AG08395 (cell line): ENCODE data around the gene DHRS9.
"Not testable (repeated sequence)": the region's sequence is repeated elsewhere in the genome, so short reads cannot be mapped to it uniquely, and the experiment has no call there.

Source experiments
- DNase-seq: peaks from one replicate; pipeline ENCODE4 v3.0.0; 2012; ENCODE audit warnings: mixed read lengths, low spot score

DHRS9 gene

DNA sequence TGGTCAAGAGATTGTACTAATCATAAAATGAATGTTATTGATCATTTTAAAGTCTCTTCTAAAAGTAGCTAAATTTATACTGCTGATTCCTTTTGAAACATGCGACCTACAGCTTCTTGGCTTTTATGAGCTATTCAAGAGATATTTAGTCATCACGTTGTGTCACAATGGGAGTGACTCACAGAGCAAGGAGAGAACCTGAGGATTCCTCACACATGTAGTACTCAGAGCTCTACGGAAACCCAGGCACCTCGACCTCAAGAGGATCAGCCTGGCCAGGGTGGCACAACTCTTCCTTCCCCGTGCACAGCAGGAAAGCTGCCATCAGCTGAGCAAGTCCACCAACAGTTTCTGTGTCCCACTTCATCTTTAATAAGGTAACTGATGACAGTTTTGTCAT lies at the start of gene DHRS9:
Gene DHRS9 (plus strand): TSS at position 223 of the 400 bp plus-strand sequence. CDS start 12,019 bp downstream, outside the sequence.
- DNase-seq, result no peak

DNA sequence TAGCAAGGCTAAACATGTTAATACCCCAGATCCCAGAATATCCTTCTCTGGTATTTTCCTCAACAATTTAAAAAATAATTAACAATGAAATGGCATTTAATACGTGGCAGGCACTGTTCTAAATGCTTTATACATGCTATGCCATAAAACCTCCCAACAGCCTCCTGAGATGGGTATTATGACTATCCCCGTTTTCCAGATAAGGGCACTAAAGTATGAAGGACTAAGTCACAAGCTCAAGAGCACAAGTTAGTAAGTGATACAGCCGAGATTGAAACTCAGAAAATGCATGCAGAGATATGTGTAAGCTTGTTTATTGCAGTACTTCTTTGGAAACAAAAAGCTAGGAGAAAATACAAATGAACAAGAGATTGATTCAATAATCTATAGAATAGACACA lies 46.2 kb upstream of the DHRS9 start:
- no peak for DNase-seq

DNA sequence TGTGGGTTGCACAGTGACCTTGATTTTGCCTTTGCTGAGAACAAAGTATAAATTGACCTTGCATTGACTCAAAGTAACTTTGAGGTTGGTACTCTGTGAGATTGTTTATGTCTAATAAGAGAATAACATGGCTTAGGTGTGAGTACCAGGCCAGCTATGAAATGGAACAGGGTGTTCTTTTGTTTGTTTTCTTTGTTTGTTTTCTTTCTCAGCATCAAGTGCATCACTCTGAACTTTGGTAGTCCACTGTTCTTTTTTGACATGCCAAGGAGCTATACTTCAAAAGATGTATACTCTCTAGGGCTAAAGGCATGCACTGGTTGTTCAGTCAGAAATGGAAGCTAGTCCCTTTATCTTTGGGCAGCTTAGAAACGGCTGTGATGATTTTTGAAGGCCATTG lies 43.3 kb upstream of the DHRS9 start:
- DNase-seq, result no peak

DNA sequence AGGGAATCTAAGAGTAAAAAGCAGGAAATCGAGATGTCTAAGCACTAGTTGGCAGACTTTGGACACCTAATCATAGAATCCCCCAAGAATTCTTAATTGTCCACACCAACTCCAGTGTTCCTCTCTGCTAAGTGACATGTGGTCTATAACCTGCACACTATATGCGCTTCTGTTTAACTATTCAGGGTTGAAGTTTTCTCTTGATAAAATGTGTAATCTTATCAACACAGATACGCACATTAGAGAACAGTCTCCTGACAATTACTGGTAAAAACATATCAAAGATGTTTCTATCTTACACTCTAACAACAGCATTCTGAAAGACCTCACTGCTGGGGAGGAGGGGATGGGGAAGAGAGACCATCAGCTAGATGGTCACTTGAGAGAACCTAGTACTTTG lies 42.1 kb upstream of the DHRS9 start:
- DNase-seq, result no peak

DNA sequence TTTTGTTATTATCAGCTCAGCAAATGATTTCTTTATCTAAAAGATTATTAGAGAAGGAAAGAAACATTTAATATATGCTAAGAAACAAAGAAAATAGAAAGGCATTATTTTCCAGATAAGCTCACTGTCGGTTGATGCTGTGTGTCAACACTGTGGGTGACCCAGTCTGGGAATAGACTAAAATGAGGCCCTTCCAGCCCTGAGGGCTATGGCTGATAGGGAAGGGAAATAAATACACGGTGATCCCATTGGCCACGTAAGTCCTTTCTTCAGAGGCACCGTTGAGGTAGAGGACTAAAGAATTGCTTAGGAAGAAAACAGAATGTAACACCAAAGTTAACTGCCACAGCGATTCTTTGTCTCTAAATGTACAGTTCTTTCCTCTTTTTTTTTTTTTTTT lies 40.0 kb upstream of the DHRS9 start:
- no peak for DNase-seq

DNA sequence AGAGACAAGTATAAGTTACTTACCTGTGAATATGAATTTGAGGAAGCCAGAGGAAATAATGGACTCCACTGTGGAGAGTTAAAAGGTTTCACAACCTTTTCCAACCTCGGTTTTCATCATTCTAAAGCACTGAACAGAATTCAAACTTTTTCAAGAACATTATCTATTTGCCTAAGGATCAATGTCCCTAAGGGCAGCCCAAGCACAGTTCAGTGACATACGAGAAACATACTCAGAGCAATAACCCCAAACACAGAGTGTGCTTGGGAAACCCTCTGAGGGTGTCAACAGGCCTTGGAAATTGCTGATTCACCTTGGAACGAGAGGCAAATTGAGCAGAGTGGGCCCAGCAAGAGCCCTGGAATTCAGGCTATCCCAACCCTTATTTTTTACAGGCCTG lies 38.2 kb upstream of the DHRS9 start, which contains the start of gene ABCB11:
Gene ABCB11 (minus strand): TSS at position 123 of the 400 bp plus-strand sequence. CDS start 13,199 bp downstream, outside the sequence.
- no peak for DNase-seq

DNA sequence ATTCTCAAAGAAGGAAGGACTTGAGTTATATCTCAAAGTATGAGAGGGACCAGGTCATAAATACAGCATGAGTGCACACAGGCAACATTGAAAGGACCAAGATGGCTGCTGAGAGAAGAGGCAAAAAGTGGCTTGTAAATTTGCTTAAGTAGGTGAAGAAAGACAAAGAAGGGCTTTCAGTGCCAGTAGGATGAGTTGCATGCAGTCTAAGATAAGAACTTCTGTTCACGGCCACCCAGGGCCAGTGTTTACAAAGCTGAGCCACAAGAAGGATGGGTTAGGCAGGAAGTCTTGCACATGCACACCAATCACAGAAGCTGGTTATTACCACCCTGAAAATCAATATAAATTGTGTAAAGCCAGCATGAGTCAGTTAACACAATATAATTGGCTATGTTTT lies 35.1 kb upstream of the DHRS9 start:
- no peak for DNase-seq

DNA sequence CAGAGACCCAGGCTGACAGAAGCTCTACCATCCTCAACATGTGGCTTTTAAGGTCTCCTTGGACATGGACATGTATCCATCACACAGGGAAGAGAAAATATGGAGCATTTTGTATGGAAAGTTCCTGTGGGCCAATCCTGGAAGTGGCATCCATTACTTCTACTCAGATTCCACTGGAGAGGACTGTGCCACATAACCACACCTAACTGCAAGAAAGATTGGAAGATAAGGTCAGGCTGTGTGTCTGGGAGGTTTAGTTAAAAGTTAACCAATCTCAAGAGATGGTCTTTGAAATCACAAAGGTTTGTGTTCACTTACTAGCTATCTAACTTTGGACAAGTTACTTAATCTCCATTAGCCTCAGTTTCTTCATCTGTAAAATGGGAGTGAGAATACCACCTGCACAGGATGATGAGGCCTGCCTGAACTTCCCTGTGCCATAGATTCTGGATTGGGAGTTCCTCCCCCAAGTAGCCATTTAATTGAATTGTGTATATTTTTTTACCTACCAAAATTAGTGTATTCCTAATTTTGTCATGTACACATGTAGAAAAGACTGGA lies 34.3 kb upstream of the DHRS9 start:
- DNase-seq, result no peak

DNA sequence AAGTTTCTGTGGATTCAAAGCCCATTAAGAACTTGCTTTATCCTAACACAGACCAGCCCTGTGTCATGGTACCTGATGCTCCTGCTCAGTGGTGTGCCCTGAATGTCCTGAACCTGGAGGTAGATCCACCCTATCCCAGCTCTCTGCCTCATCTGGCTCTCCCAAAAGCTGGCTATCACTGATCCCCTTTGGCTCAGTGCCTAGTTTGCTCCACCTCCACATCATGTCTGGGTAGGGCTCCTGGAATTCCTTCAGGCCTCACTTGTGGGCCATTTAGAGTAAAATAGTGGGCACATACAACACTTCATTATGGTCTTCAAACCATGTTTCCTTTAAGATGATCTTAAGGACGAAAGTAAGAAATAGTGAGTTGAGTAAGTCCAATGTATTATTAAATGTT lies 33.5 kb upstream of the DHRS9 start:
- DNase-seq, result no peak

DNA sequence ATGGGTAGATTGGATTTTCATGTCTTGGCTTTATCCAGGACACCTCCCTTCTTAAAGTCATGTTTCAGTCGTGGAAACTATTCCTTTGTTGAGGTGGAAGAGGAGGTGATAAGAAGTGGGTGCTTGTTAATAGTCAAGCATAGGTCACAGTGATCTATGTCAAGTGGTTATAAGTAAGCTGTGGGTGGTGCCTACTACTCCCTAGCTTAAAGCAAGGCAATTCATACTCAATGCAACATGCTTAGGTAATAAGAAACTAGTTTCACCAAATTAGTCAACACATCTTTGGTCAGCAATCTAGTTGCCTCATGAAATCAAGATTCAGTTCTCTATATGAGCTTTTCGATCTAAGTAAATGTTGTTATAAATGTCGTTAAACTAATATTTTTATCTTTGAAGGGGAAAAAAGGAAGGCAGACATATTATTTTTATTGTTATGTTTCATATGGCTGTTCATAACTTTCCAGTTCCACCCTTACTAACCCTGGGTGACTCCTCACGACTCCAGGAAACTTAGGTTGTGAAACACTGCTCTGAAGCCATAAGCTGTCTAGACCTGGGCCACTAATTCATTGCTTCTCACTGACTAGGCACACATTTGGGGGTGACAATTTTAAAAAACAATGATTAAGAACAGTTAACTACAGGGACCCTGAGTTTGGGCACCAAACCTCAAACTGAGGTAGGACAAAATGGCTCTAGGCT lies 32.5 kb upstream of the DHRS9 start:
- no peak for DNase-seq

DNA sequence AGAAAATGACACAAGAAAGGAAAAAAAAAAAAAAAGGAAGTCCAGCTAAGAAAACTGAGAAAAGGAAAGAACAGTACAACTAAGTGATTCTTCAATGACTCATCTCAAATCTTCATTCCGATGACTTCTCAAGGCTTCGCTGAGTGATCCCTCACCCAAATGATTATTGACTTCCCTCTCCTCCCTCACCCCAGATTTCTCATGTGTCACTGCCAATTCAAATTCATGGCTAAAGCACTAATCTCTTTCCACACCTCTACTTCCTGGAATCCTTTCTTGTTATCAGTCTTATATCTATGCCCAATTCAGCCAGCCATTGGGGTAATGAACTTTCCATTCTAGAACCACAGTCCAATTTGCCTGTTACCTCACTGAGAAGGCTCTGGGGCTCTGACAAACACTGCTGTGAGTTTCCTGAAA lies 31.0 kb upstream of the DHRS9 start:
- DNase-seq, result no peak

DNA sequence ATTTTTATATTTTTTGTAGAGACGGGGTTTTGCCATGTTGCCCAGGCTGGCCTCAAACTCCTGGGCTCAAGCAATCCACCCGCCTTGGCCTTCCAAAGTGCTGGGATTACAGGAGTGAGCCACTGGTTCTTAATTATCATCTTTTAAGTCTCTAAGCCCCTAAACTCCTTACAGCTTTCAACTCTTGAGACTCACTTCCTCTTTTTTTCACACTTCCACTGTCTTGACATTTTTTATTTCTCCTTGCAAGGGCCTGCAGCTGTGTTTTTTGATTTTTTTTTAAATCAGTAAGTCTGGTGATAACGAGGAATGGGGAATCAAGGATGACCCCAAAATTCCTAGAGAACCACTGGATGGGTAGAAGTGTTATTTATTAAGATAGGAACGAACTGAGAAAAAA lies 29.7 kb upstream of the DHRS9 start:
- no peak for DNase-seq

DNA sequence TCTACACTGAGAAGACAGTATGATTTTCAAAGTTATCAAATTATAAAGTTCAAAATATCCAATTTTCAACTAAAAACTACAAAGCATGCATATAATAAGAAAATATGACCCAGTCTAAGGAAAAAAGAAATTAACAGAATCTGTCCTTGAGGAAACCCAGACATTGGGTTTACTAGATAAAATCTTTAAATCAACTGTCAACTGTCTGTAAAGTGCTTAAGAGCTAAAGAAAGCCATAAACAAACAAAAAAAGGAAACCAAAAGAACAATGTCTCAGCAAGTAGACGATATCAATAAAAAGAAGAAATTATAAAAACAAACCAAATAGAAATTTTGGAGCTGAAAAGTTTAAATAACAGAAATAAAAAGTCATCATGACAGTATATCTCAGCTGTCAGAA lies 27.8 kb upstream of the DHRS9 start:
- no peak for DNase-seq

DNA sequence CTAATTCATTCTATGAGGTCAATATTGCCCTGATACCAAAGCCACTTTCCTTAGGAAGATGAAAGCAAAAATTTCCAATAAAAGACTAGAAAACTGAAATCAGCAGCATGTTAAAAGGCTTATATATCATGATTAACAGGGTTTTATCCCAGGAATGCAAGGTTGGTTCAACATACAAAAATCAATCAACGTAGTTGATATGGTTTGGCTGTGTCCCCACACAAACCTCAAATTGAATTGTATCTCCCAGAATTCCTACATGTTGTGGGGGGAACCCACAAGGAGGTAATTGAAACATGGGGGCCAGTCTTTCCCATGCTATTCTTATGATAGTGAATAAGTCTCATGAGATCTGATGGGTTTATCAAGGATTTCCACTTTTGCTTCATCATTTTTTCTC lies 26.5 kb upstream of the DHRS9 start:
- DNase-seq, result no peak

DNA sequence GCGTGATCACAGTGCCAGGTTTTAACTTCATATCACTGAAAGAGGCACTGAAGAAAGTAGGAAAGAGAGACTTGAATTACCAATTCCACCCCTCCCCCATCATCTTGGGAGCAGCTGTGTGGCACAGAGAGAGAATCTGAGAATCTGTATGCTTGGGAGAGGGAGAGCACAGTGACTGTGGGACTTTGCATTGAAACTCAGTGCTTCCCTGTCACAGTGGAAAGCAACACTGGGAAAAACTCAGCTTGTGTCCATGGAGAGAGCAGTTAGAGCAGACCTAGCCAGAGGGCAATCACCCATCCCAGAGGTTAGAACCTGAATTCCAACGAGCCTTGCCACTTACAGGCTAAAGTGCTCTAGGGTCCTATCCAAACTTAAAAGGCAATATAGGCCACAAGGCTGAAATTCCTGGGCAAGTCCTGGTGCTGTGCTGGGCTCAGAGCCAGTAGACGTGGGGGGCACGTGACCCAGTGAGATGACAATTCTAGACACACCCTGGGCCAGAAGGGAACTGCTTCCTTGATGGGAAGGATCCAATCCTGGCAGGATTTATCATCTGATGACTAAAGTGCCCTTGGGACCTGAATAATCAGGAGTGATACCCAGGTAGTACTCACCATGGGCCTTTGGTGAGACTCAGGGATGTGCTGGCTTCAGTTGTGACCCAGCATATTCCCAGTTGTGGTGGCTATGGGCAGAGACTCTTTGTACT lies 22.8 kb upstream of the DHRS9 start:
- no peak for DNase-seq

DNA sequence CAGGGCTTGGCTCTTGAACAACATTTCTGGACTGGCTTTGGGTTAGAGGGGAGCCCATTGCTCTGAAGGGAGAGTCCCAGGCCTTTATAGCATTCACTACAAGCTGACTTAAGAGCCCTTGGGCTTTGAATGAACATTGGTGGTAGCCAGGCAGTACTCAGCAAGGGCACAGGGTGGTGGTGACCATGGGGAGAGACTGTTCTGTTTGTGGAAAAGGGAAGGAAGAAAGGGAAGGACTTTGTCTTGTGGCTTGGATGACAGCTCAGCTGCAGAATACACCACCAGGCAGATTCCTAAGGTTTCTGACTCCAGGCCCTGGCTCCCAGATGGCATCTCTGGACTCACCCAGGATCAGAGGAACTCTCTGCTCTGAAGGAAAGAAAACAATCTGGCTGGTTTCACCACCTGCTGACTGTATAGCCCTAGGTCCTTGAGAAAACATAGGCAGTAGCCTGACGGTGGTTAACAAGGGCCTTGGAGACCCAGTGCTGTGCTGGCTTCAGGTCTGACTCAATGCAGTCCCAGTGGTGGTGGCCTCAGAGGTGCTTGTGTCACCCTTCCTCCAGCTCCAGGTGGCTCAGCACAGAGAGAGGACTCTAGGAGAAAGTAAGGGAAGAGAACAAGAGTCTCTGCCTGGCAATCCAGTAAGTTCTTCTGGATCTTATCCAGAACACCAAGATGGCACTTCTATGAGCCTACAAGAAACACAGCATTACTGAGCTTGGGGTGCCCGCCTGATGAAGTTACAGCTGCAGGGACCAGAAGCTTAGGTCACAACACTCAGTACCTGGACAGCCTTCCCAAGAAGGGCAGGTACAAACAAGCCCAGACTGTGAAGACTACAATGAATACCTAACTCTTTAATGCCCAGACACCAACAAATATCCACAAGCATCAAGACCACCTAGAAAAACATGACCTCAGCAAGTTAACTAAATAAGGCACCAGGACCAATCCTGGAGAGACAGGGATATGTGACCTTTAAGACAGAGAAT lies 21.8 kb upstream of the DHRS9 start:
- no peak for DNase-seq

DNA sequence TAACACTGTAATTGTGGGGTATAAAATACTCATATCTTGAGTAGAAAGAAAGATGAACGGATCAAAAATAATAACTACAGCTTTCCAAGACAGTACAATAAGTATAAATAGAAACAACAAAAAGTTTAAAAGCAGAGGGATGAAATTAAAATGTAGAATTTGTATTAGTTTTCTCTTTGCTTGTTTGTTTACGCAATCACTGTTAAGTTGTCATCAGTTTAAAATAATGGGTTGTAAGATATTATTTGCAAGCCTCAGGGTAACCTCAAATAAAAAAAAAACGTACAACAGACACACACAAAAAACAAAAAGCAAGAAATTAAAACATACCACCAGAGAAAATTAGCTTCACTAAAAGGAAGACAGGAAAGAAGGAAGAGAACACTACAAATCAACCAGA lies 20.2 kb upstream of the DHRS9 start:
- DNase-seq, result no peak

DNA sequence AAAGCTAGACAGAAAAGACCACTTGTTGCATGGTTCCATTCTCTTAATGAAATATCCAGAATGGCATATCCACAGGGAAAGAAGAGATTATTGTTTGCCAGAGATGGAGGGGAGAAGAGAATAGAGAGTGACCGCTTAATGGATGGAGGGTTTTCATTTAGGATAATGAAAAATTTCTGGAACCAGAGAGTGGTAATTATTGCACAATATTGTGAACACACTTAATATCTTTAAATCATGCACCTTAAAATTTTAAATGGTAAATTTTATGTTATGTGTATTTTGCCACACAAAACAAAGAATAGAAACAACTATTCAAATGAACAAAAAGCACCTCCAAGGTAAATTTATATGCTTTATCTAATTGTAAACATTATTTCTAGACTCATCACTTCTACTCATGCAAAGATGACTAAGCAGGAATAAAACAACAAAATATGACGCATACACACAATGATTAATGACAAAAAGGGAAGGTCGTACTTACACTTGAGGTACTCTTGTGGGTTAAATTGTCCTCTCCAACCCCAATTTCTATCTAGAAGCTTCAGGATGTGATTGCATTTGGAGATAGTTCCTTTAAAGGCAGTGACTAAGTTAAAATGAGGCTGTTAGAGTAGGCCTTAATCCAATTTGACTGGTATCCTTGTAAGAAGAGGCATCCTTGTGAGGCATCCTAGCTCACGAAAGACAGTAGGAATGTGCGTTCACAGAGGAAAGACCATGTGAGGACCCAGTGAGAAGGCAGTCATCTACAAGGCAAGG lies 18.7 kb upstream of the DHRS9 start:
- no peak for DNase-seq

DNA sequence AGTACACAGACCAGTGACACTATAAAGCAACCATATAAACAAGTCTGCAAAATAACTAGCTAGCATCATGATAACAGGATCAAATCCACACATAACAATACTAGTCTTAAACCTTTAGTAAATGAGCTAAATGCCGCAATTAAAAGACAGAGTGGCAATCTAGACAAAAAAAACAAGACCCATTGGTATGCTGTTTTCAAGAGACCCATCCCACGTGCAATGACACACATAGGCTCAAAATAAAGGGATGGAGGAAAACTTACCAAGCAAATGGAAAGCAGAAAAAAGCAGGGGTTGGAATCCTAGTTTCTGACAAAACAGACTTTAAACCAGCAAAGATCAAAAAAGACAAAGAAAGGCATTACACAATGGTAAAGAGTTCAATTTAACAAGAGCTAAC lies 14.8 kb upstream of the DHRS9 start:
- not testable (repeated sequence) for DNase-seq

DNA sequence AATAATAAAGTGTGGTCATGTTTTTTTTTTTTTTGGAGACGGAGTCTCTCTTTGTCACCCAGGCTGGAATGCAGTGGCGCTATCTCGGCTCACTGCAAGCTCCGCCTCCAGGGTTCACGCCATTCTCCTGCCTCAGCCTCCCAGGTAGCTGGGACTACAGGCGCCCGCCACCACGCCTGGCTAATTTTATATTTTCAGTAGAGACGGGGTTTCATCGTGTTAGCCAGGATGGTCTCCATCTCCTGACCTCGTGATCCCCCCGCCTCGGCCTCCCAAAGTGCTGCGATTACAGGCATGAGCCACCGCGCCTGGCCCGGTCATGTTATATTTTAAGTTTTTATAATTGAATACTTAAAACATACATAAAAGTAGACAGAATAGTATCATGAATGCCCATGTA lies 5.2 kb upstream of the DHRS9 start:
- not testable (repeated sequence) for DNase-seq

DNA sequence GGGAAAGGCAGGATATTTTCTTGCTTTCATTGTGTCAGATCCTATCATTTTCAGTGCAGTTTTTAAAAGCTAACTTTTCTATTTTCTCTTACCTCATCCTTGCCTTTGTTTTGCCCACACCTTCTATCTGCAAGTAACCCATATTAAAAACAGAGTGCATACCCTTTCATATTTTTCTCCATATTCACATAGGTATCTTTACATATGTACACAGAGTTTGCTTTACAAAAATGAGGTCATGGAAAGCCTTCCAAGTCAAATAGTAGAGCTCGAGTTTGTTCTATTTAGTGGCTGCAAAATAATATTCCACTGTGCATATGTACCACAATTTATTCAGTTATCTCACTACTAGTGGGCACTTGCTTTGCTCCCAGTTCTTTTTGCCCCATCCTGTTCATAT lies 3.9 kb upstream of the DHRS9 start:
- DNase-seq, result no peak
